BLaER1 treated with 17β-estradiol and CSF1 and Interleukin-3, amounts not matched to agents 10 nM and 100 nM (cell line): Measurements from ENCODE around the gene KCNQ2.

Experiments used
- H3K27ac ChIP-seq, 11 experiments: shearing (Covaris generic); formaldehyde crosslinking; 2 replicates each; pipeline ENCODE4 v1.8.1; 2022
- H3K27me3 ChIP-seq, 11 experiments: shearing (Covaris generic); formaldehyde crosslinking; 2 replicates each; pipeline ENCODE4 v1.8.1; 2022
- H3K36me3 ChIP-seq, 11 experiments: shearing (Covaris generic); formaldehyde crosslinking; 2 replicates each; pipeline ENCODE4 v1.8.1; 2022
- H3K4me1 ChIP-seq, 10 experiments: shearing (Covaris generic); formaldehyde crosslinking; 2 replicates each; pipeline ENCODE4 v1.8.1; 2022
- H3K4me2 ChIP-seq, 11 experiments: shearing (Covaris generic); formaldehyde crosslinking; 2 replicates each; pipeline ENCODE4 v1.8.1; 2022
- H3K4me3 ChIP-seq, 10 experiments: shearing (Covaris generic); formaldehyde crosslinking; 2 replicates each; pipeline ENCODE4 v1.8.1; 2022
- H3K9ac ChIP-seq, 11 experiments: shearing (Covaris generic); formaldehyde crosslinking; 2 replicates each; pipeline ENCODE4 v1.8.1; 2022
- H3K9me3 ChIP-seq, 11 experiments: shearing (Covaris generic); formaldehyde crosslinking; replicated peaks in 1 of 11; 2 replicates each; pipeline ENCODE4 v1.8.1; 2022
- H4K20me1 ChIP-seq, 11 experiments: shearing (Covaris generic); formaldehyde crosslinking; 2 replicates each; pipeline ENCODE4 v1.8.1; 2022
- Cebpa-rat ChIP-seq, 11 experiments: shearing (Covaris generic); IDR thresholded peaks; 2 replicates each; pipeline ENCODE4 v1.8.1; 2022

The KCNQ2 gene

GRCh38 chr20:63364801-63365585 is 107.5 kb downstream of the KCNQ2 start:
- Histone ChIP-seq H3K9me3 (no peaks in the 10 kb centered on the region), H3K4me3 (no peak overlapping the region), H4K20me1 (peaks cover 0 to 87% (median 7%) of the 10 kb centered on the region in 11 experiments; a peak in 10 of 22 replicates), H3K9ac (no peak overlapping the region), H3K27ac (no peak overlapping the region), H3K4me1 (peaks cover 0 to 35% (median 26%) of the 10 kb centered on the region in 10 experiments; a peak in 14 of 20 replicates), H3K36me3 (no peaks in the 10 kb centered on the region), H3K27me3 (peaks cover 29 to 44% (median 35%) of the 10 kb centered on the region in 11 experiments), H3K4me2 (peak overlapping the region in 6 of 11 experiments; percentile 7 to 54 (median 42); a peak in 9 of 22 replicates)
- no peak for TF ChIP-seq Cebpa-rat (IDR thresholded peaks at IDR 0.05)

- H3K9me3 ChIP-seq, result no peaks in the 10 kb centered on the region
- no peak overlapping the region for H3K4me2 ChIP-seq
- no peak overlapping the region for H3K27ac ChIP-seq
- no peak overlapping the region for H3K4me3 ChIP-seq
- H3K36me3 ChIP-seq, result no peaks in the 10 kb centered on the region
- TF ChIP-seq Cebpa-rat (IDR thresholded peaks at IDR 0.05), result no peak
- peaks cover 0 to 85% (median 7%) of the 10 kb centered on the region in 11 experiments; a peak in 10 of 22 replicates for H4K20me1 ChIP-seq
- peaks cover 38 to 53% (median 45%) of the 10 kb centered on the region in 11 experiments for H3K27me3 ChIP-seq
- no peak overlapping the region for H3K9ac ChIP-seq
- peaks cover 0 to 35% (median 26%) of the 10 kb centered on the region in 10 experiments; a peak in 14 of 20 replicates for H3K4me1 ChIP-seq
Observed at GRCh38 chr20:63363981-63364561, 108.4 kb downstream of the KCNQ2 start.

DNA sequence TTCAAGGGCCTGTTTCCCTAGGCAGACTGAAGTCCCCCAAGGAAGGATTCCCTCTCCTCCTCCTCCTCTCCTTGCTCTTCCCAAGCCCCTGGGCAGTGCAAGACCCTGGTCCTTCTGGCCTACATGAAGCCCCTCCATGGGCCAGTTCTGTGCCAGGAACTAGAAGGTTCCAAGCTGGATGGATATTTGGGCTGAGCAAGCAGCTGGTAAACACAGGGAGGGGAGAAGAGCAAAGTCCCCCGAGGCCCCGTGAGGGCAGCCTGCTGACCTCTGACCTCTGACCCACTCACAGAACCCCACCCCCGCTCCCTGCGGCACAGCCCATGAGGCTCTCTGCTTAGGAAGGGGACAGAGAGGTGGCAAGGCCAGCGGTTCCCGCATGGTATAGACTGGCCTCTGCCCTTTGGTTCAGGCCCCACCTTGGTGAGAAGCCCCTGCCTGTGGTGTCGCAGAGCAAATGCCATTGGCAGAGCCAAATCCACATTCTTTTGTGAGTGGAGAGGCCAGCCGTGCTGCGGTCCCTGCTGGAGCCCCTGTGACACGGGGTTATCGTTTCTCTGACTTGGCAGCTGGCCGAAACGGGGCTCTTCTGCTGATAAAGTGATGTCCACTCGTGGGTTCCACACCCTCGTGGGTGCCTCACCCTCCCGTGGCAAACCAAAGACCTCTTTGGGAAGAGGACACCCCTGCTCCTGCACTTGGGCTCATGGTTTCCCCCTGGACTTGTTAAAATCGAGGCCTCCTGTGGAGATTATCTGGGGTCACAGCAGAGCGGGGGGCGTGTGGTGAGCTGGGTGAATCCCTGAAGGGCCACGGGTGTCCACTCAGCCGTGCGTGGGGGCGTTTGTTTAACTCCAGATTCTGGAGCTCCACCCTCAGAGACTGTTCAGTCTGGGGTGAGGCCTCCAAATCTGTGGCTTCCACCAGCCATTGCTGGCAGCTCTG is 109.2 kb downstream of the KCNQ2 start:
- no peak overlapping the region for H3K9ac ChIP-seq
- H3K27ac ChIP-seq, result no peak overlapping the region
- TF ChIP-seq Cebpa-rat (IDR thresholded peaks at IDR 0.05), result no peak
- H3K27me3 ChIP-seq, result peaks cover 45 to 61% (median 53%) of the 10 kb centered on the region in 11 experiments
- H3K4me2 ChIP-seq, result no peak overlapping the region
- no peaks in the 10 kb centered on the region for H3K9me3 ChIP-seq
- H3K4me1 ChIP-seq, result peaks cover 0 to 35% (median 26%) of the 10 kb centered on the region in 10 experiments; a peak in 14 of 20 replicates
- no peak overlapping the region for H3K4me3 ChIP-seq
- no peaks in the 10 kb centered on the region for H3K36me3 ChIP-seq
- peaks cover 0 to 83% (median 7%) of the 10 kb centered on the region in 11 experiments; a peak in 10 of 22 replicates for H4K20me1 ChIP-seq

- peaks cover 45 to 69% (median 57%) of the 10 kb centered on the region in 11 experiments for H3K27me3 ChIP-seq
- H3K4me2 ChIP-seq, result no peak overlapping the region
- H3K4me3 ChIP-seq, result no peak overlapping the region
Observed at GRCh38 chr20:63362436-63363009, 109.9 kb downstream of the KCNQ2 start.

DNA sequence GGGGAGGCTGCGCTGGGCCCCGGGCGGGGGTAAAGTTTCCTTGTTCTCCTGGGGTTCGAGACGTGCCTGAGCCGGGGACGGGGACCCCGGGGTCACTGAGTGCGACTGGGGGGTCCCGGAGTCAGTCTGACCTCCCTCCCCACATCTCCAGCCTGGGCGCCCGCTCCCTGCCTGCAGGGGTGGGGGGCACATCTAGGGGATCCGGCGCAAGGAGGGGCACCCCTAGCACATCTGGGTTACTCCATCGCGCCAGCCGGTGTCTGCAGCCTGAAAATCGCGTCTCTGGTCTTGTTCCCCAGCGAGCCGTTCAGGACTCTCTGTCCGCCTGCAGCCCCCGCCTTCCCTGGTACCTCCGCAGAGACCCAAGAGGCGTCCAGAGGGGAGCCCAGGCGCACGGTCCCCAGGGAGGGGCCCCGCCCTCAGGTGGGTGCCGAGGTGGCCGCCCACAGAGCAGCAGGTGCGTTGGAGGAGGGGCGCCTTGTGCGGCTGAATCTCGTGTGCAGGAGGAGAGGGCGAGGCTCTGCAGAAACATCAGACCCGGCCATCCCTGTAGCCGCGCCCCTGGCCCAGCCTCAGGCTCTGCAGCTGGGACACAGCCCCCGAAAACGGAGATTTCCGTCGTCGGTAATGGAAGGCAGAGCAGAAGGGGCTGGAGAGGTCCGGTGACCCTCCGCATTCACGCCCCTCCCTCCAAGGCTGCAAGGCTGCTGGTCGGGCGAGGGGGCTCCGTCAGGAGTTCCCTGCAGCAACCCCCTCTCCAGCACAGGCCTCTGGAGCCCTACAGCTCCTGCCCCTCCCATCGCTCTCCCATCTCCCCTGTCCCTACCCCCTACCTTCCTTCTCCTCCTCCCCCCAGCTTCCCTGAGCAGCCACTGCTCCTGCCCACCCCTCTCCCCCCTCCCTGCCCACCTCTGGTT is 110.7 kb downstream of the KCNQ2 start:
- Histone ChIP-seq H4K20me1 (peaks cover 0 to 83% (median 7%) of the 10 kb centered on the region in 11 experiments; a peak in 10 of 22 replicates), H3K9ac (no peak overlapping the region), H3K36me3 (no peaks in the 10 kb centered on the region), H3K4me1 (peaks cover 0 to 26% (median 17%) of the 10 kb centered on the region in 10 experiments; a peak in 12 of 20 replicates), H3K27ac (no peak overlapping the region), H3K9me3 (no peaks in the 10 kb centered on the region), H3K4me3 (no peak overlapping the region), H3K27me3 (peaks cover 45 to 74% (median 57%) of the 10 kb centered on the region in 11 experiments), H3K4me2 (peak overlapping the region in 7 of 11 experiments; percentile 16 to 53 (median 24); a peak in 8 of 22 replicates)
- TF ChIP-seq Cebpa-rat (IDR thresholded peaks at IDR 0.05), result no peak

More at GRCh38 chr20:63362436-63363009, 109.9 kb downstream of the KCNQ2 start:
- Histone ChIP-seq H3K36me3 (no peaks in the 10 kb centered on the region), H4K20me1 (peaks cover 0 to 87% (median 7%) of the 10 kb centered on the region in 11 experiments; a peak in 10 of 22 replicates), H3K4me1 (peaks cover 0 to 33% (median 24%) of the 10 kb centered on the region in 10 experiments; a peak in 14 of 20 replicates), H3K9me3 (no peaks in the 10 kb centered on the region), H3K9ac (no peak overlapping the region), H3K27ac (no peak overlapping the region)
- no peak for TF ChIP-seq Cebpa-rat (IDR thresholded peaks at IDR 0.05)

GRCh38 chr20:63360850-63361518 is 111.5 kb downstream of the KCNQ2 start, which contains the start of gene CHRNA4:
TSS of gene CHRNA4 (minus strand) at chr20:63361349. CDS start at chr20:63361165, 184 bp downstream.
- H3K27ac ChIP-seq, result no peak within 1 kb of the TSS
- no peak for TF ChIP-seq Cebpa-rat (IDR thresholded peaks at IDR 0.05)
- H3K36me3 ChIP-seq, result no peaks in the 10 kb centered on the region
- peaks cover 0 to 20% (median 12%) of the 10 kb centered on the region in 10 experiments; a peak in 9 of 20 replicates for H3K4me1 ChIP-seq
- H3K4me3 ChIP-seq, result no peak within 1 kb of the TSS
- H3K9me3 ChIP-seq, result no peaks in the 10 kb centered on the region
- no peak within 1 kb of the TSS for H3K9ac ChIP-seq
- H3K4me2 ChIP-seq, result peak within 1 kb of the TSS in 7 of 11 experiments; percentile 16 to 53 (median 24); a peak in 8 of 22 replicates
- peaks cover 45 to 74% (median 57%) of the 10 kb centered on the region in 11 experiments for H3K27me3 ChIP-seq
- peaks cover 0 to 78% (median 7%) of the 10 kb centered on the region in 11 experiments; a peak in 10 of 22 replicates for H4K20me1 ChIP-seq
